WI38 (cell line): ENCODE results near the gene ENAH.

Experiments
- H3K4me3 ChIP-seq: 2 replicates; pipeline ENCODE4 v1.5.1; 2011; ENCODE audit warnings: low read depth, mild to moderate bottlenecking, control low read depth, low read length
- TF ChIP-seq, protein P1 (sequence below): IDR thresholded peaks from 2 replicates; pipeline ENCODE4 v1.5.1; 2012; ENCODE audit warnings: low read depth, mild to moderate bottlenecking, control low read depth, low read length

Gene ENAH

DNA sequence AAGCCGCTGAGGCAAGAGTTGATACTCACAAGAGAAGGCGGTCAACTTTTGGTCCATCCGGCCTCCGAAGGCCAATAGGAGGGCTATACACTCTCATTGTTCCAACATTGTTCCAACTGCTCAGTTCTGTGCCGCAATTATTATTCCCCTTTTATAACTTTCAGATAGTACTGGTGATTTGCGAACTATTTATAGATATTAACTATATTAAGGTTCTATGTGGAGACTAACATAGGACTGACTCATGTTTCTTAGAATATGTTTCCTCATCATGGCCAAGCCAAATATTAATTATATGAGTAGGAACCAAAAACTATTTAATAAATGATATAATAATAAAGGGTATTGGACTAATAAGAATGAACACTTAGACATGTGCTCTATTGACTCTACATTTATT is 128.4 kb downstream of the ENAH start:
- TF ChIP-seq, protein P1, sequence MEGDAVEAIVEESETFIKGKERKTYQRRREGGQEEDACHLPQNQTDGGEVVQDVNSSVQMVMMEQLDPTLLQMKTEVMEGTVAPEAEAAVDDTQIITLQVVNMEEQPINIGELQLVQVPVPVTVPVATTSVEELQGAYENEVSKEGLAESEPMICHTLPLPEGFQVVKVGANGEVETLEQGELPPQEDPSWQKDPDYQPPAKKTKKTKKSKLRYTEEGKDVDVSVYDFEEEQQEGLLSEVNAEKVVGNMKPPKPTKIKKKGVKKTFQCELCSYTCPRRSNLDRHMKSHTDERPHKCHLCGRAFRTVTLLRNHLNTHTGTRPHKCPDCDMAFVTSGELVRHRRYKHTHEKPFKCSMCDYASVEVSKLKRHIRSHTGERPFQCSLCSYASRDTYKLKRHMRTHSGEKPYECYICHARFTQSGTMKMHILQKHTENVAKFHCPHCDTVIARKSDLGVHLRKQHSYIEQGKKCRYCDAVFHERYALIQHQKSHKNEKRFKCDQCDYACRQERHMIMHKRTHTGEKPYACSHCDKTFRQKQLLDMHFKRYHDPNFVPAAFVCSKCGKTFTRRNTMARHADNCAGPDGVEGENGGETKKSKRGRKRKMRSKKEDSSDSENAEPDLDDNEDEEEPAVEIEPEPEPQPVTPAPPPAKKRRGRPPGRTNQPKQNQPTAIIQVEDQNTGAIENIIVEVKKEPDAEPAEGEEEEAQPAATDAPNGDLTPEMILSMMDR, result no peak

DNA sequence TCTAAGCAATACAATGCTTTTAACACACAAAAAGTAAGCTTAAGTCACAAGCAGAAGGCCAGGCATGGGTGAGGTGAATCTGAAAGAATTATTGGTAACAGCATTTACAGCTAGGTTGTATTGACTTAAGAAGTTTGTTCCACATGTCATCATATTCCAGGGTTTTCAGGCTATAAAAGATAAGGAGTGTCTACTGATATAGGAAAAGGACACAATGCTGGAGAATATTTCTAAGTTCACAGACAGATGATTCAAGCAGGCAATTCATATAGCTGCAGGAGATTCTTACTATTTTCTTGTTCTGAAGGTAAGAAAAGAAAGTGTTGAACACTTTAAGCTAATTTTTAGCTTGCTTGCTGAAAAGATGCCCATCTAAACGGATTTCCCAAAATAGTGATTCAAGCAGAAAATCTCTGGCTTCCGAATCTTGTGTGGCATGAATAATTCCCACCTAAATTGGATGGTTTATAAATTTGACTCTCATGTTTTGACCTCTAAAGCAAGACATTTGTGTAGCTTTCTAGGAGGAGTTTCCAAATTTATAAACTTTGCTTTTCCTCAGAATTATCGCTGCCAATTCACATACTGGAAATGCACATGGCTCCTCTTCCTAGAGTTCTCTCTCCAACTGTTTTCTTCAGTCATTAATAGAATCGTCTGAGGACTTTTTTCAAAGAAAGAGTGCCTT is 129.5 kb downstream of the ENAH start:
- TF ChIP-seq, protein P1, result no peak
- no peak overlapping the region for H3K4me3 ChIP-seq

More for the DNA sequence above, 128.4 kb downstream of the ENAH start:
- H3K4me3 ChIP-seq, result no peak overlapping the region

DNA sequence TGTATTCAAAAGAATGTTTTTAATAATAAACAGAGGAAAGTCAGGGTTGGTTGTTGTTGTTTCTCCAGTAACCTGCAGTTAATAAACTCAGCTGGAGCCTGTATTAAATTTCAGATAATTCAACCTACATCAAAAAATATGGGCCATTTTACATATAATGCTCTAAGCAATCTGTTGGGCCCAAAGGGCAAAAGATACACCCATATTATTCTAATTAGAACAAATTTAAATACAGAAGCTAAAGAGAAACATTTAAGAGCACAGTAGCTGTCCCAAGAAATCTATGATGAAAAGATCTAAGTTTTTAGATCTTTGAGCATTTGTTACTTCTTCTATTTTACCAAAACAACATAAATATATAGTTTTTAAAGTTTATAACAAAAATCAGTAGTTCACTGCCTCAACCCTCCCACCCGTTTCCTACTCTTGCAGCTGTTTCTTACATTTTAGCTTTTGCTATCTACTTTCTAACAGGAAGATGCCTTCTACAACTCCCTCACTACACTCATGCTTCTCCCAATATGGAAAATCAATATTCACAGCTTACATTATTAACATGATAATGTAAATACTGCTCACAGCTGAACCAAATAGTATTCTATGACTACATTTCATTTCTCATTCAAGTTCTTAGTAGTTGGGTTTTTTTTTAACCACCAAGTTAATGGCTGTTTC is 130.2 kb downstream of the ENAH start:
- TF ChIP-seq, protein P1, result no peak

DNA sequence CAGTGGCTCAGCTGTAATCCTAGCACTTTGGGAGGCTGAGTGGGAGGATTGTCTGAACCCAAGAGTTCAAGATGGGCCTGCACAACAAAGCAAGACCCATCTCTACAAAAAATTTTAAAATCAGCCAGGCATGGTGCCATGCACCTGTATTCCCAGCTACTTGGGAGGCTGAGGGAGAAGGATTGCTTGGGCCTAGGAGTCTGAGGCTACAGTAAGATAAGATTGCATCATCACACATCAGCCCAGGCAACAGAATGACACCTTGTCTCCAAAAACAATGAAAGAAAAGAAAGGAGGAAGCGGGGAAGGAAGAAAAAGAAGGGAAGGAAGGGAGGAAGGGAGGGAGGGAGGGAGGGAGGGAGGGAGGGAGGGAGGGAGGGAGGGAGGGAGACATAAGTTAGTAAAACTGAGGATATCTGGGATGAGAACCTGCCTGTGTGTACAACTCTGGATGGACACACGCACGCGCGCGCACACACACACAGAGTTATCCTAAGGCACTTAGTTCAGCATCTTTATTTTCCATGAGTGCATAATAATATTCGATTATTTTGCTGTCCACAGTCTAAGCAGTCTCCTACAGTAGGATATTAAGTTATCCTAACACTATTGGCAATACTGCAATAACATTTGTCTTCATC is 132.2 kb downstream of the ENAH start:
- TF ChIP-seq, protein P1, result no peak
- H3K4me3 ChIP-seq, result no peak overlapping the region

More for the DNA sequence above, 130.2 kb downstream of the ENAH start:
- no peak overlapping the region for H3K4me3 ChIP-seq

DNA sequence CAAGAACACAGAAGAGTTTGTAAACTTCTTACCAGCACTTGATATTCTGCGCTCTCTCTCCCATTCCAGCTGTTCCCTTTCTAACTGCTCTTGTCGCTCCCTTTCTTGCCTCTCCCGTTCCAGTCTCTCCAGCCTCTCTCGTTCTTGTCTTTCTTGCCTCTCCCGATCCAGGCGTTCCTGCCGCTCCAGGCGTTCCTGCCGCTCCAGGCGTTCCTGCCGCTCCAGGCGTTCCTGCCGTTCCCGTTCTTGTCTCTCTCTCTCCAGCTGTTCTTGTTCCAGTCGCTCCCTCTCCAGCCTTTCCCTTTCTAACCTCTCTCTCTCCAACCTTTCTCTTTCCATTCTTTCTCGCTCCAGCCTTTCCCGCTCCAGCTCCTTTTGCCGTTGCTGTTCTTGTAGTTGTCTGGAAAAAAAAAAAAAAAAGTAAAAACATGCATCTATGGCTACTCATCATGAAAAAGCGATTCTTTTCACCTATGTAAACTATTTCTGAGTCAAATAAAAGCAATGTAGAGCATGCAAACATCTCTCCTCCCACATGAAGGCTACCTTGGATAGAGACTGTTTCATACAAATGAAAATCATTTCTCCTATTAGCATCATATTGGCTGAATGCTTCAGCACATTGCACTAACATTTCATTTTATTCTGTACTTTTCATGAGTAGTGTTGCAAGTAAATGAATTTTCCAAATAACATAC is 133.6 kb downstream of the ENAH start:
- TF ChIP-seq, protein P1, result no peak
- H3K4me3 ChIP-seq, result peak overlapping the region; percentile 56

DNA sequence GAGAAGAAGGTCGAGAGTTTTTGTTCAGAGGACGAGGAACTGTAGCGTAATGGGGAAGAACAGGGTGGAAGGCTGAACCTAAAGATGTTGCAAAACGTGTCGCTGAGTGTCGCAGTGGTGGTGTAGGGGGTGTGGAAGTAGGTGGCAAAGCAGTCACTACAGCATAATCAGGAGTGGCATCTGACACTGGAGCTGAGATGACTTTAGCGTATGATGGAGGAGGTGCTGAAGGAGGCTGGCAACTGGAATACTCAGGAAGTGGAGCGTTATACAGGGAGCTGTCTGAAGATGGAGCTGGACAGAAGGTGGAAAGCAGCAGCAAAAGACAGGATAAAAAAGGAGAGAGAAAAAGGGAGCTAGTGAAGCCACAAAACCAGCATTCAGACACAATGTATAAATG is 135.2 kb downstream of the ENAH start:
- H3K4me3 ChIP-seq, result peak overlapping the region; percentile 56; the same call in 1 of the 2 replicates
- TF ChIP-seq, protein P1, result no peak

DNA sequence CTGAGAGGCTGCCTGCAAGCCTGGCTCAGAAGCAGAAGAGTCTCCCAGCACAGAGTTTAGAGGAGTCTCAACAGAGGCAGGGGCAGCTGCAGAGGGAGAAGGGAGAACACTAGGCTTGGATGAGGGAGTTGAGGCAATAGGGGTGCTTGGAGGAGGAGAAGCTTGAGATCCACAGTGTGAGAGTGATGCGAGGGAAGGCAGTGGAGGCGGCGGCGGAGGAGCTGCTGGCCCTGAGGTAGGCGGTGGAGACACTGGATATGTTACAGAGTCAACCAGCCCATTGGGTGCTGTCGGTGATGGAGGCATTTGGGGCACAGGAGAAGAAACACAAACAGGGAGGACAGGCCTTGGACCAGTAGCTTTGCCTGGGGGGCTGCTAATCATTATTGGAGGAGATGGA is 135.7 kb downstream of the ENAH start:
- no peak overlapping the region for H3K4me3 ChIP-seq
- TF ChIP-seq, protein P1, result no peak
